DOHH2 (cell line): ENCODE measurements around the gene ELP1.

ENCODE experiments used
- H3F3A ChIP-seq: fragments of 200-600 bp; sonication (generic), shearing (Covaris generic); 2 replicates; pipeline ENCODE4 v1.6.0; 2016; ENCODE audit warnings: antibody characterized with exemption, mild to moderate bottlenecking; ENCODE audit not compliant: control insufficient read depth, insufficient read depth
- H3K27ac ChIP-seq: fragments of 200-600 bp; sonication (generic); 2 replicates; pipeline ENCODE4 v1.5.1; 2014; ENCODE audit warnings: low read depth, mild to moderate bottlenecking, low read length, moderate library complexity
- H3K27me3 ChIP-seq: fragments of 200-600 bp; sonication (generic); 2 replicates; pipeline ENCODE4 v1.6.1; 2014; ENCODE audit warnings: mild to moderate bottlenecking, low read length, mixed read lengths; ENCODE audit not compliant: control insufficient read depth
- H3K36me3 ChIP-seq: fragments of 200-600 bp; sonication (generic); 2 replicates; pipeline ENCODE4 v1.6.1; 2014; ENCODE audit warnings: mild to moderate bottlenecking, low read length, moderate library complexity, mixed read lengths; ENCODE audit not compliant: control insufficient read depth
- H3K4me1 ChIP-seq: fragments of 200-600 bp; sonication (generic); 2 replicates; pipeline ENCODE4 v1.6.1; 2014; ENCODE audit warnings: mild to moderate bottlenecking, low read length, mixed read lengths; ENCODE audit not compliant: control insufficient read depth
- H3K4me2 ChIP-seq: fragments of 200-600 bp; sonication (generic); 2 replicates; pipeline ENCODE4 v1.6.0; 2014; ENCODE audit warnings: mild to moderate bottlenecking, low read length, moderate library complexity
- H3K4me3 ChIP-seq: fragments of 200-600 bp; sonication (generic); 2 replicates; pipeline ENCODE4 v1.5.1; 2014; ENCODE audit warnings: mild to moderate bottlenecking, low read length, mixed read lengths
- H3K79me2 ChIP-seq: fragments of 200-600 bp; sonication (generic); 2 replicates; pipeline ENCODE4 v1.6.1; 2014; ENCODE audit warnings: mild to moderate bottlenecking, low read length, mixed read lengths; ENCODE audit not compliant: control insufficient read depth
- H3K9me2 ChIP-seq: fragments of 200-600 bp; sonication (generic); replicated peaks from 2 replicates; pipeline ENCODE4 v1.6.1; 2014; ENCODE audit warnings: mild to moderate bottlenecking, low read length, mixed read lengths; ENCODE audit not compliant: control insufficient read depth
- H3K9me3 ChIP-seq: fragments of 200-600 bp; sonication (generic); 2 replicates; pipeline ENCODE4 v1.6.1; 2014; ENCODE audit warnings: antibody characterized with exemption, low read length, mixed read lengths; ENCODE audit not compliant: control insufficient read depth, insufficient read depth
- H4K20me1 ChIP-seq: fragments of 200-600 bp; sonication (generic); 2 replicates; pipeline ENCODE4 v1.6.0; 2014; ENCODE audit warnings: low read depth, mild to moderate bottlenecking, antibody characterized with exemption, low read length, moderate library complexity; ENCODE audit not compliant: control insufficient read depth, insufficient read depth
- EZH2phosphoT487 ChIP-seq: fragments of 200-600 bp; sonication (generic); IDR thresholded peaks from 2 replicates; pipeline ENCODE4 v1.6.1; 2017; ENCODE audit warnings: borderline replicate concordance, mild to moderate bottlenecking, antibody characterized with exemption, low read length, moderate library complexity, mixed read lengths
- TF ChIP-seq, protein P1 (sequence below): fragments of 200-600 bp; sonication (generic); IDR thresholded peaks from one replicate; pipeline ENCODE4 v1.5.1; 2014; ENCODE audit warnings: antibody characterized with exemption, mild to moderate bottlenecking, low read depth, low read length; ENCODE audit not compliant: poor library complexity, severe bottlenecking

ELP1 gene

DNA sequence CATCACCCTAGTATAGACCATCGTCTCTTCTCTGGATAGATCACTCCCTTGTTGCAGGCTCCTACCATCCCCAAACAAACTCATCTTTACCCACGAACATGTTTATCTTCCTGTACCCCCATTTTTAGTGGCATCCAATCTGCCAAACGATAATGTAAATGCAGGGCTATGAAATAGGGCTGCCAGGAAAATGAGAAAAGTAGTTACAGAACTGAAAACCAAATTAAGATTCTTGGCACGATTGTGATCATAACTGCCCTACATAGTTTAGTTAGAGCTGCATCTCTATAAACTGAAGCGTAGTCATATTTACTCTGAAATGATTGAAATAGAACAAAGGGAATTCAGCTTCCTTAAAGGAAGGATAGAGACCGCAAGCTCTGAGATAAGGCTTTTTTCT, 26.4 kb upstream of the ELP1 start:
- Histone ChIP-seq H3K4me1 (no peaks in the 10 kb centered on the region), H3K27ac (no peak overlapping the region), H3K27me3 (no peaks in the 10 kb centered on the region)

DNA sequence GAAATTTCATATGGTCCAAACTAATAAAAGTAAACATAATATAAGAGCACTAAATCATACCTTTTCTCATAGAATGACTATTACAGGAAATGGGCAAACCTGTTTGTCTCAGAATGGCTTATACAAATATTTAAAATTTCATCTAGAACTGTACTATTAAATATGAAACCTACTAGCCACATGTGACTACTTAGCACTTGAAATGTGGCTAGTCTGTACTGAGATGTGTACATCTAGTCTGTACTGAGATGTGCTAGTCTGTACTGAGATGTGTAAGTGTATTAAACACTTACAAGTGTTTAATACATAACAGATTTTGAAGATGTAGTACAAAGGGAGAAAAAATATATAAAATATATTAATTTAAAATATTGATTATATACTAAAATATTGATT, 22.7 kb upstream of the ELP1 start:
- 0 out of 2 replicates have a peak, but pooled peaks cover 2% of the 10 kb centered on the region for H3F3A ChIP-seq
- no peaks in the 10 kb centered on the region for H3K79me2 ChIP-seq
- H3K36me3 ChIP-seq: no peaks in the 10 kb centered on the region; the same call in 1 of the 2 replicates
- no peak overlapping the region for H3K4me2 ChIP-seq
- H4K20me1 ChIP-seq: no peaks in the 10 kb centered on the region
- H3K4me1 ChIP-seq: peaks cover 6% of the 10 kb centered on the region
- H3K9me3 ChIP-seq: no peaks in the 10 kb centered on the region
- TF ChIP-seq, protein P1, sequence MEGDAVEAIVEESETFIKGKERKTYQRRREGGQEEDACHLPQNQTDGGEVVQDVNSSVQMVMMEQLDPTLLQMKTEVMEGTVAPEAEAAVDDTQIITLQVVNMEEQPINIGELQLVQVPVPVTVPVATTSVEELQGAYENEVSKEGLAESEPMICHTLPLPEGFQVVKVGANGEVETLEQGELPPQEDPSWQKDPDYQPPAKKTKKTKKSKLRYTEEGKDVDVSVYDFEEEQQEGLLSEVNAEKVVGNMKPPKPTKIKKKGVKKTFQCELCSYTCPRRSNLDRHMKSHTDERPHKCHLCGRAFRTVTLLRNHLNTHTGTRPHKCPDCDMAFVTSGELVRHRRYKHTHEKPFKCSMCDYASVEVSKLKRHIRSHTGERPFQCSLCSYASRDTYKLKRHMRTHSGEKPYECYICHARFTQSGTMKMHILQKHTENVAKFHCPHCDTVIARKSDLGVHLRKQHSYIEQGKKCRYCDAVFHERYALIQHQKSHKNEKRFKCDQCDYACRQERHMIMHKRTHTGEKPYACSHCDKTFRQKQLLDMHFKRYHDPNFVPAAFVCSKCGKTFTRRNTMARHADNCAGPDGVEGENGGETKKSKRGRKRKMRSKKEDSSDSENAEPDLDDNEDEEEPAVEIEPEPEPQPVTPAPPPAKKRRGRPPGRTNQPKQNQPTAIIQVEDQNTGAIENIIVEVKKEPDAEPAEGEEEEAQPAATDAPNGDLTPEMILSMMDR: no peak
- no peak overlapping the region for H3K4me3 ChIP-seq
- H3K9me2 ChIP-seq: no peaks in the 10 kb centered on the region
- no peak overlapping the region for H3K27ac ChIP-seq
- no peaks in the 10 kb centered on the region for H3K27me3 ChIP-seq

More for the DNA sequence above, 26.4 kb upstream of the ELP1 start:
- Histone ChIP-seq H3K36me3 (no peaks in the 10 kb centered on the region), H3K4me3 (no peak overlapping the region), H3K79me2 (no peaks in the 10 kb centered on the region), H3K4me2 (no peak overlapping the region), H3K9me2 (no peaks in the 10 kb centered on the region), H3F3A (no peaks in the 10 kb centered on the region), H4K20me1 (no peaks in the 10 kb centered on the region), H3K9me3 (no peaks in the 10 kb centered on the region)
- no peak for TF ChIP-seq EZH2phosphoT487
- TF ChIP-seq, protein P1: no peak

DNA sequence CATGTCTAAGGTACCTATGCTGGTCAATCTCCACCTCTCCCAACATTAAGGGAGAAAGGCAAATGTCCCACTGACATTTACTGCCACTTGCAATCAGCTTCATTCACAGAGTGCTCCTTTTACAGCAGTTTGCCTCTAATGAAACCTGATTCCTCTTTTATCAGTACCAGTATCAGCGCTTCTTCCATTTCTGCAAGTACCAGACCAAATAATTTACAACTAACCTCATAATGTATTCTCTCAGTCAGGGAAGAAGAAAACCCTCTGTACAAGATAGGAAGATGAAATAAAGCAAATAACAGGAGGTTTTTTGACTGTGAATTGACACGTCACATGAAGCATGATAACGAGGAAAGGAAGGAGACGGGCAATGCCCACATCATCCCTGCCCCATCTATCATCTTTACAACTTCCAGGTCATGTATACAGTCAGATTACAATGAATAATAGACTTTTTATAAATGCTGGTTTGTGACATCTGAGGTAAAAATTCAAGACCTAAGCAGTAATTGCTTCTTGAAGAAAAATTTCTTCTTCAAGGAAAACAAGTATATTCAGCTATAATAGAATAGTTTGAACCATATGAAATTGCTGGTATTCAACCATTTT, 22.2 kb upstream of the ELP1 start:
- Histone ChIP-seq H3K79me2 (no peaks in the 10 kb centered on the region), H3K36me3 (no peaks in the 10 kb centered on the region; the same call in 1 of the 2 replicates), H3K4me1 (peaks cover 6% of the 10 kb centered on the region), H3F3A (0 out of 2 replicates have a peak, but pooled peaks cover 2% of the 10 kb centered on the region), H3K4me3 (no peak overlapping the region), H3K27me3 (no peaks in the 10 kb centered on the region), H3K4me2 (no peak overlapping the region), H3K27ac (no peak overlapping the region), H3K9me3 (no peaks in the 10 kb centered on the region), H3K9me2 (no peaks in the 10 kb centered on the region), H4K20me1 (no peaks in the 10 kb centered on the region)
- no peak for TF ChIP-seq EZH2phosphoT487
- TF ChIP-seq, protein P1: no peak
